ENCODE data around the gene PDSS2.
"Not testable (repeated sequence)": the region's sequence is repeated elsewhere in the genome, so short reads cannot be mapped to it uniquely, and the experiment has no call there.

The PDSS2 gene

GRCh38 chr6:107413966-107414645 lies 45.3 kb downstream of the PDSS2 start:
- DNase-seq, result no peak

- DNase-seq, result no peak
Observed at GRCh38 chr6:107411161-107411560, 48.2 kb downstream of the PDSS2 start.

- no peak for DNase-seq
Observed at GRCh38 chr6:107409942-107410341, 49.4 kb downstream of the PDSS2 start.

GRCh38 chr6:107408714-107409113 lies 50.6 kb downstream of the PDSS2 start:
- no peak for DNase-seq

- DNase-seq, result no peak
Observed at GRCh38 chr6:107405002-107405401, 54.4 kb downstream of the PDSS2 start.

GRCh38 chr6:107402533-107402932 lies 56.8 kb downstream of the PDSS2 start:
- no peak for DNase-seq

GRCh38 chr6:107401573-107401972 lies 57.8 kb downstream of the PDSS2 start:
- DNase-seq, result no peak

GRCh38 chr6:107400616-107401147 lies 58.7 kb downstream of the PDSS2 start:
- DNase-seq, result no peak

GRCh38 chr6:107399935-107400334 lies 59.4 kb downstream of the PDSS2 start:
- no peak for DNase-seq

- DNase-seq, result no peak
Observed at GRCh38 chr6:107398001-107398400, 61.4 kb downstream of the PDSS2 start.

- no peak for DNase-seq
Observed at GRCh38 chr6:107396211-107396610, 63.2 kb downstream of the PDSS2 start.

- no peak for DNase-seq
Observed at GRCh38 chr6:107392069-107392468, 67.3 kb downstream of the PDSS2 start.

GRCh38 chr6:107390685-107391435 lies 68.5 kb downstream of the PDSS2 start:
- DNase-seq, result no peak

- no peak for DNase-seq
Observed at GRCh38 chr6:107390056-107390455, 69.3 kb downstream of the PDSS2 start.

- DNase-seq, result no peak
Observed at GRCh38 chr6:107386904-107387303, 72.5 kb downstream of the PDSS2 start.

- no peak for DNase-seq
Observed at GRCh38 chr6:107386340-107386739, 73.0 kb downstream of the PDSS2 start.

GRCh38 chr6:107383705-107384104 lies 75.7 kb downstream of the PDSS2 start:
- no peak for DNase-seq

- DNase-seq, result no peak
Observed at GRCh38 chr6:107374264-107374663, 85.1 kb downstream of the PDSS2 start.

- no peak for DNase-seq
Observed at GRCh38 chr6:107369493-107369892, 89.9 kb downstream of the PDSS2 start.

- DNase-seq, result no peak
Observed at GRCh38 chr6:107368471-107368870, 90.9 kb downstream of the PDSS2 start.

GRCh38 chr6:107364173-107364572 lies 95.2 kb downstream of the PDSS2 start:
- DNase-seq, result not testable (repeated sequence)

- no peak for DNase-seq
Observed at GRCh38 chr6:107361753-107362604, 97.4 kb downstream of the PDSS2 start.

- DNase-seq, result no peak
Observed at GRCh38 chr6:107360476-107360875, 98.9 kb downstream of the PDSS2 start.
